A549 (cell line): Measurements from ENCODE around the gene KPNA3. TPM values are rescaled to one million over a fixed set of nuclear protein-coding genes. Genes with fewer than 3 reads are reported as not detected.

Source experiments
- ATAC-seq, 2 experiments: fragments of 200-7000 bp in 1 of 2; fragments of >200 bp in 1 of 2; cut with Nextera tagmentation in 1 of 2; cut with Tn5 transposase in 1 of 2; 3 replicates each; pipeline versions ENCODE4 v1.8.0 to v1.9.1; 2018 to 2020; ENCODE audit warnings: mild to moderate bottlenecking in 1 of 2, moderate library complexity in 1 of 2
- CTCF ChIA-PET: fragments of 300-600 bp; sonication (Branson Sonifier 250); formaldehyde crosslinking; extraction: SDS; loops from one replicate; lab custom pipeline; 2021; ENCODE audit warnings: antibody characterized with exemption, inconsistent platforms; lab: Yijun Ruan, JAX
- POLR2A ChIA-PET: fragments of 350-600 bp; formaldehyde crosslinking; extraction: SDS; loops from one replicate; lab custom pipeline; 2021; ENCODE audit warnings: antibody characterized with exemption, inconsistent platforms; lab: Yijun Ruan, JAX
- DNase-seq, 2 experiments: peaks; one replicate each; pipeline versions ENCODE4 v3.0.0 to v3.0.0-alpha.2; 2011 to 2016; ENCODE audit warnings: low read depth in 1 of 2, low spot score in 1 of 2
- FAIRE-seq: peaks from 2 replicates; lab custom pipeline; 2011; peaks lifted over from hg19 to GRCh38; lab: Jason Lieb, UNC
- H3K27ac ChIP-seq, 2 experiments: fragments of >200 bp; sonication (Bioruptor Twin); formaldehyde crosslinking; 3 replicates each; pipeline ENCODE4 v1.5.1; 2016 to 2017
- H3K4me1 ChIP-seq: fragments of >200 bp; sonication (Bioruptor Twin); formaldehyde crosslinking; 3 replicates; pipeline ENCODE4 v1.6.1; 2016
- H3K4me2 ChIP-seq: fragments of >200 bp; sonication (Bioruptor Twin); formaldehyde crosslinking; 3 replicates; pipeline ENCODE4 v1.6.1; 2016
- H3K4me3 ChIP-seq: fragments of >200 bp; sonication (Bioruptor Twin); formaldehyde crosslinking; 3 replicates; pipeline ENCODE4 v1.5.1; 2016
- H3K9me3 ChIP-seq: fragments of >200 bp; sonication (Bioruptor Twin); formaldehyde crosslinking; 3 replicates; pipeline ENCODE4 v1.6.1; 2016
- ATOH8 ChIP-seq: fragments of 250-450 bp; sonication (Bioruptor Pico); IDR thresholded peaks from 2 replicates; pipeline ENCODE4 v1.5.0; 2020; ENCODE audit warnings: low read depth, mild to moderate bottlenecking, moderate library complexity
- CEBPB ChIP-seq, 2 experiments: fragments of >200 bp in 1 of 2; sonication (Bioruptor Twin) in 1 of 2; formaldehyde crosslinking in 1 of 2; IDR thresholded peaks; 2 replicates each; pipeline ENCODE4 v1.6.1; 2012 to 2016
- CHD2 ChIP-seq: fragments of 150-350 bp; IDR thresholded peaks from 2 replicates; pipeline ENCODE4 v1.6.1; 2014; ENCODE audit warnings: low read length; ENCODE audit not compliant: partially characterized antibody
- EHF ChIP-seq: fragments of 250-450 bp; sonication (Bioruptor Pico); IDR thresholded peaks from 2 replicates; pipeline ENCODE4 v1.5.0; 2020; ENCODE audit warnings: mild to moderate bottlenecking
- EP300 ChIP-seq, 2 experiments: fragments of >200 bp; sonication (Bioruptor Twin); formaldehyde crosslinking; IDR thresholded peaks; 2 replicates in 1 of 2; 3 replicates in 1 of 2; pipeline ENCODE4 v1.6.1; 2016 to 2017
- FOSL2 ChIP-seq, 2 experiments: fragments of 450-650 bp in 1 of 2; fragments of >200 bp in 1 of 2; sonication (Bioruptor Twin) in 1 of 2; formaldehyde crosslinking; IDR thresholded peaks; 2 replicates each; pipeline versions ENCODE4 v1.5.0 to v1.6.1; 2016 to 2020; ENCODE audit warnings: mild to moderate bottlenecking in 1 of 2, moderate library complexity in 1 of 2
- HES2 ChIP-seq: fragments of >200 bp; sonication (Bioruptor Twin); formaldehyde crosslinking; IDR thresholded peaks from 2 replicates; pipeline ENCODE4 v1.6.1; 2016
- HOXA7 ChIP-seq: fragments of 250-450 bp; sonication (Bioruptor Pico); IDR thresholded peaks from 2 replicates; pipeline ENCODE4 v1.5.0; 2020; ENCODE audit warnings: mild to moderate bottlenecking, moderate library complexity
- HOXB5 ChIP-seq: fragments of 250-450 bp; sonication (Bioruptor Pico); IDR thresholded peaks from 2 replicates; pipeline ENCODE4 v1.5.0; 2020; ENCODE audit warnings: mild to moderate bottlenecking, moderate library complexity
- KDM1A ChIP-seq: fragments of 200-600 bp; sonication (generic); IDR thresholded peaks from 2 replicates; pipeline ENCODE4 v1.6.1; 2016; ENCODE audit warnings: low read depth, mild to moderate bottlenecking
- MYC ChIP-seq: IDR thresholded peaks from 2 replicates; pipeline ENCODE4 v1.6.1; 2012; ENCODE audit warnings: mild to moderate bottlenecking, inconsistent platforms, low read length, improper control_type of control experiment, borderline replicate concordance
- RCOR1 ChIP-seq: fragments of 150-350 bp; IDR thresholded peaks from 2 replicates; pipeline ENCODE4 v1.6.1; 2014; ENCODE audit warnings: antibody characterized with exemption, low read length, low read depth
- RNF2 ChIP-seq: fragments of 200-600 bp; sonication (generic); IDR thresholded peaks from 2 replicates; pipeline ENCODE4 v1.6.1; 2016; ENCODE audit warnings: low read depth, mild to moderate bottlenecking, antibody characterized with exemption, moderate library complexity, borderline replicate concordance
- SMC3 ChIP-seq: fragments of >200 bp; sonication (Bioruptor Twin); formaldehyde crosslinking; IDR thresholded peaks from 3 replicates; pipeline ENCODE4 v1.6.1; 2018; ENCODE audit warnings: inconsistent platforms
- ZNF302 ChIP-seq: fragments of 250-450 bp; sonication (Bioruptor Pico); IDR thresholded peaks from 2 replicates; pipeline ENCODE4 v1.9.0; 2021; ENCODE audit warnings: inconsistent platforms, mild to moderate bottlenecking, moderate library complexity
- ZSCAN20 ChIP-seq: fragments of 250-450 bp; sonication (Bioruptor Pico); IDR thresholded peaks from 2 replicates; pipeline ENCODE4 v1.8.0; 2022; ENCODE audit warnings: mild to moderate bottlenecking, moderate library complexity
- WGBS: methylation state at CpG from one replicate; pipeline ENCODE4 v1.1.6; 2017; ENCODE audit errors: missing lambda C conversion rate; 5-methylcytosine and 5-hydroxymethylcytosine counted together
- polyA plus RNA-seq, 4 experiments: library from polyadenylated mRNA; depleted of rRNA in 3 of 4; stranded (reverse); fragments of >200 nt; fragmentation: RNase III in 1 of 4; extraction: RNeasy Plus Mini Kit Qiagen cat#74134 plus additional on column Dnase treatment in 1 of 4; gene quantifications; 2 replicates in 3 of 4; 3 replicates in 1 of 4; pipeline ENCODE4 v1.2.3, GENCODE V29; 2011 to 2017
- TF ChIP-seq, protein P1 (sequence below): fragments of 200-600 bp; sonication (generic); IDR thresholded peaks from 2 replicates; pipeline ENCODE4 v1.6.1; 2016; ENCODE audit warnings: antibody characterized with exemption, mild to moderate bottlenecking, moderate library complexity
- TF ChIP-seq, protein P2 (sequence below): fragments of 150-350 bp; IDR thresholded peaks from 2 replicates; pipeline ENCODE4 v1.6.1; 2014; ENCODE audit warnings: low read depth, mild to moderate bottlenecking, low read length
- TF ChIP-seq, protein P3 (sequence below): fragments of >200 bp; sonication (Bioruptor Twin); formaldehyde crosslinking; IDR thresholded peaks from 3 replicates; pipeline ENCODE4 v1.6.1; 2016

Gene KPNA3
- polyA plus RNA-seq, 2 of the 4 experiments (the other 2 are of a cell fraction) = 28.5 to 29.3 TPM

DNA sequence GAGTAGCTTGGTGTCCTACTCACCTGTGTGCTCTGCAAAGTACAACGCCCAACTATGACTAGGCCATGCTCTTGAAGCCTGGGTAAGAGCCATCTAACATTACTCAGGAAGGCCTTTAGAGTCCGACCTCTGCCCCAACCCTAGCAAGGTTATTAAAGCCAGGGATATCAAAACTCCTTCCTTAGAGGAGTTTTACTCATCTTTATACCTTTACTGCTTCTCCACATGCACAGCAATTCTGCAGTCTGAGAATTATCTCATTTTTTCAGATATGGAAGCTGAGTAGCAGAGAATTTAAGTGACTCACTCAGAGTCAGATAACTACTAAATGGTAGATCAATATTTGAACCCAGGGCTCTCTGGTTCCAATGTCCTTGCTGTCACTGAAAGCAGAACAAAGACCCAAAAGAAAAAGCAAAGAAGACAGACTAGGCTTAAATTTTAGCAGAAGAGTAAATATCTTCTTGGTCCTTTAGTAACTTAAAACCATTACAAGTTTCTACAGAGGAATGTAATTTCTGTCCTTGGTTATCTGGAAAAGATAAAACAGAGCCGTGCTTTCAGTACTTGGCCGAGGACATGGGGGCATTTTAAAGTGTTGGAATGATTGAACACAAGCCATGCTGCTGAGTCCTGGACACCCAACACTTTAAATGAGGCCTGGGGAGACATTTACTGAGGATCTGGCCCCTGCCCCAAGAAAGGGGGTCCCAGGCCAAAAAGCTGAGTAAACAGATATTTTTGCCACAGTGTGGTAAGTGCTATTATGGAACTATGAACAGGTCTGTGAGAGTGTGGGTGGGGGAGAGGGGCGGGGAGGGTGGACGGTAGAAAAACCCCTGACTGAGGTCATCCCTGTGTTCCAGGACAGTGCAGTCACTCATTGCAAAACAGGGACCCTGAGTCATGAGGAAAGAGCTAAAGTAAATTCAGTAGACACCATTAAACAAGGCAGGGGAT is 18.4 kb upstream of the KPNA3 start:
- TF ChIP-seq, protein P1, sequence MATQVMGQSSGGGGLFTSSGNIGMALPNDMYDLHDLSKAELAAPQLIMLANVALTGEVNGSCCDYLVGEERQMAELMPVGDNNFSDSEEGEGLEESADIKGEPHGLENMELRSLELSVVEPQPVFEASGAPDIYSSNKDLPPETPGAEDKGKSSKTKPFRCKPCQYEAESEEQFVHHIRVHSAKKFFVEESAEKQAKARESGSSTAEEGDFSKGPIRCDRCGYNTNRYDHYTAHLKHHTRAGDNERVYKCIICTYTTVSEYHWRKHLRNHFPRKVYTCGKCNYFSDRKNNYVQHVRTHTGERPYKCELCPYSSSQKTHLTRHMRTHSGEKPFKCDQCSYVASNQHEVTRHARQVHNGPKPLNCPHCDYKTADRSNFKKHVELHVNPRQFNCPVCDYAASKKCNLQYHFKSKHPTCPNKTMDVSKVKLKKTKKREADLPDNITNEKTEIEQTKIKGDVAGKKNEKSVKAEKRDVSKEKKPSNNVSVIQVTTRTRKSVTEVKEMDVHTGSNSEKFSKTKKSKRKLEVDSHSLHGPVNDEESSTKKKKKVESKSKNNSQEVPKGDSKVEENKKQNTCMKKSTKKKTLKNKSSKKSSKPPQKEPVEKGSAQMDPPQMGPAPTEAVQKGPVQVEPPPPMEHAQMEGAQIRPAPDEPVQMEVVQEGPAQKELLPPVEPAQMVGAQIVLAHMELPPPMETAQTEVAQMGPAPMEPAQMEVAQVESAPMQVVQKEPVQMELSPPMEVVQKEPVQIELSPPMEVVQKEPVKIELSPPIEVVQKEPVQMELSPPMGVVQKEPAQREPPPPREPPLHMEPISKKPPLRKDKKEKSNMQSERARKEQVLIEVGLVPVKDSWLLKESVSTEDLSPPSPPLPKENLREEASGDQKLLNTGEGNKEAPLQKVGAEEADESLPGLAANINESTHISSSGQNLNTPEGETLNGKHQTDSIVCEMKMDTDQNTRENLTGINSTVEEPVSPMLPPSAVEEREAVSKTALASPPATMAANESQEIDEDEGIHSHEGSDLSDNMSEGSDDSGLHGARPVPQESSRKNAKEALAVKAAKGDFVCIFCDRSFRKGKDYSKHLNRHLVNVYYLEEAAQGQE = no peak
- TF ChIP-seq CEBPB (IDR thresholded peaks at IDR 0.05) = peak; percentile 25 to 30; a peak in 2 of 4 replicates
- no peak for TF ChIP-seq EP300 (IDR thresholded peaks at IDR 0.05)
- H3K4me2 ChIP-seq = peak overlapping the region; percentile 38
- peak; percentile 63 to 71; a peak in 5 of 6 replicates for ATAC-seq

DNA sequence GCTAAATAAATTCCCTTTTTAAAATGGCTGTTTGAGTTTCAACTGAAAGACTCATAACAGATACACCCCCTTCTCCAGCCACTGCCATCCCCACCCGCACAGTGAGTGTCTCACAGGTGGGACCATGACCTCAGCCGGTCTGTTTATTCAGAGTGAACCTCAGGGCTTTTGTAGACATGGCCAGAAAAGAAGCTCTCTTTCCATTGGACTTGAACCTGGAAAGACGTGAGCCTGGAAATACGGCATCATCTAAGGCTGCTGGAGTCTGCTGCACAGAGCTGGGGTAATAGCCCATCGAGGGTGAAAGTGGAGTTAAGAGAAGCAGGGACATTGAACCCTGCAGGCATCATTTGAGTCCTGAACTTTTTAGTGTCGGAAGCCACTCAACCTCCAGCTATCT is 15.2 kb upstream of the KPNA3 start:
- Histone ChIP-seq H3K27ac (no peak overlapping the region), H3K4me1 (peaks cover 20% of the 10 kb centered on the region; the same call in 2 of the 3 replicates), H3K4me3 (no peak overlapping the region), H3K9me3 (no peaks in the 10 kb centered on the region), H3K4me2 (no peak overlapping the region)
- TF ChIP-seq FOSL2 (IDR thresholded peaks at IDR 0.05) = no peak
- TF ChIP-seq FOSL2 (CRISPR knock-in tag; IDR thresholded peaks at IDR 0.05) = no peak
- no peak for TF ChIP-seq SMC3
- TF ChIP-seq RCOR1 = no peak
- no peak for TF ChIP-seq CHD2
- TF ChIP-seq, protein P1 = no peak
- no peak for TF ChIP-seq CEBPB (IDR thresholded peaks at IDR 0.05)
- TF ChIP-seq HOXB5 (CRISPR knock-in tag) = no peak
- TF ChIP-seq RNF2 = no peak
- TF ChIP-seq, protein P2, sequence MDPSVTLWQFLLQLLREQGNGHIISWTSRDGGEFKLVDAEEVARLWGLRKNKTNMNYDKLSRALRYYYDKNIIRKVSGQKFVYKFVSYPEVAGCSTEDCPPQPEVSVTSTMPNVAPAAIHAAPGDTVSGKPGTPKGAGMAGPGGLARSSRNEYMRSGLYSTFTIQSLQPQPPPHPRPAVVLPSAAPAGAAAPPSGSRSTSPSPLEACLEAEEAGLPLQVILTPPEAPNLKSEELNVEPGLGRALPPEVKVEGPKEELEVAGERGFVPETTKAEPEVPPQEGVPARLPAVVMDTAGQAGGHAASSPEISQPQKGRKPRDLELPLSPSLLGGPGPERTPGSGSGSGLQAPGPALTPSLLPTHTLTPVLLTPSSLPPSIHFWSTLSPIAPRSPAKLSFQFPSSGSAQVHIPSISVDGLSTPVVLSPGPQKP = no peak
- TF ChIP-seq, protein P3, sequence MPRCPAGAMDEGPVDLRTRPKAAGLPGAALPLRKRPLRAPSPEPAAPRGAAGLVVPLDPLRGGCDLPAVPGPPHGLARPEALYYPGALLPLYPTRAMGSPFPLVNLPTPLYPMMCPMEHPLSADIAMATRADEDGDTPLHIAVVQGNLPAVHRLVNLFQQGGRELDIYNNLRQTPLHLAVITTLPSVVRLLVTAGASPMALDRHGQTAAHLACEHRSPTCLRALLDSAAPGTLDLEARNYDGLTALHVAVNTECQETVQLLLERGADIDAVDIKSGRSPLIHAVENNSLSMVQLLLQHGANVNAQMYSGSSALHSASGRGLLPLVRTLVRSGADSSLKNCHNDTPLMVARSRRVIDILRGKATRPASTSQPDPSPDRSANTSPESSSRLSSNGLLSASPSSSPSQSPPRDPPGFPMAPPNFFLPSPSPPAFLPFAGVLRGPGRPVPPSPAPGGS = no peak
- no peak for TF ChIP-seq EHF (CRISPR knock-in tag)
- TF ChIP-seq ATOH8 (CRISPR knock-in tag) = no peak
- no peak for TF ChIP-seq HOXA7 (CRISPR knock-in tag)
- no peak for TF ChIP-seq MYC
- TF ChIP-seq HES2 = no peak
- no peak for TF ChIP-seq ZSCAN20 (CRISPR knock-in tag)
- no peak for TF ChIP-seq ZNF302
- TF ChIP-seq KDM1A = no peak
- FAIRE-seq = no peak
- 73% methylated on average over 5 of the region's 6 CpGs for WGBS
- no peak for DNase-seq
- no peak for ATAC-seq
- CTCF ChIA-PET = no interaction called here
- POLR2A ChIA-PET = no interaction called here

More for the DNA sequence above, 18.4 kb upstream of the KPNA3 start:
- H3K27ac ChIP-seq = peak overlapping the region; percentile 58 to 78; a peak in 5 of 6 replicates
- POLR2A ChIA-PET = interaction anchor here (0.9 to 1.1 kb wide), 2 partner anchors 18 to 19 kb away, joined by 8 read pairs; no protein-coding TSS in a partner anchor
- H3K9me3 ChIP-seq = no peaks in the 10 kb centered on the region
- CTCF ChIA-PET = interaction anchor here (0.8 kb wide), 1 partner anchor 15 kb away, joined by 3 read pairs; no protein-coding TSS in a partner anchor
- H3K4me1 ChIP-seq = peaks cover 38% of the 10 kb centered on the region
- H3K4me3 ChIP-seq = no peak overlapping the region
- DNase-seq (peak in 1 of 2 experiments; percentile 43), FAIRE-seq (no peak)
- 38% methylated on average over 6 of the region's 6 CpGs for WGBS
